GM12892 (cell line): ENCODE results near the gene SYNGR1.
"Not testable (repeated sequence)": the region's sequence is repeated elsewhere in the genome, so short reads cannot be mapped to it uniquely, and the experiment has no call there.

Experiments used
- DNase-seq: peaks from one replicate; pipeline ENCODE4 v3.0.0; 2011; ENCODE audit not compliant: insufficient read length
- FAIRE-seq: peaks from 2 replicates; lab custom pipeline; 2011; peaks lifted over from hg19 to GRCh38; lab: Jason Lieb, UNC
- POLR2A ChIP-seq: IDR thresholded peaks from 2 replicates; pipeline ENCODE4 v1.6.1; 2011; ENCODE audit warnings: low read depth, low read length, control low read depth
- POLR2AphosphoS5 ChIP-seq: IDR thresholded peaks from 2 replicates; pipeline ENCODE4 v1.6.1; 2011; ENCODE audit warnings: low read depth, low read length, control low read depth
- TAF1 ChIP-seq: IDR thresholded peaks from 2 replicates; pipeline ENCODE4 v1.6.1; 2011; ENCODE audit warnings: low read depth, mild to moderate bottlenecking, control low read depth, low read length, borderline replicate concordance

SYNGR1 gene

GRCh38 chr22:39344046-39344390 is 5.8 kb upstream of the SYNGR1 start:
- no peak for FAIRE-seq
- DNase-seq = no peak
- TF ChIP-seq POLR2AphosphoS5 (no peak), POLR2A (no peak), TAF1 (no peak)

- DNase-seq (no peak), FAIRE-seq (no peak)
- TF ChIP-seq TAF1 = no peak
- TF ChIP-seq POLR2A = no peak
- TF ChIP-seq POLR2AphosphoS5 = no peak
These were observed 4.6 kb upstream of the SYNGR1 start for GRCh38 chr22:39345231-39345630.

- TF ChIP-seq TAF1 (no peak), POLR2A (no peak), POLR2AphosphoS5 (no peak)
- DNase-seq = no peak
- FAIRE-seq = no peak
These were observed 784 bp upstream of the SYNGR1 start for GRCh38 chr22:39348909-39349505.

- TF ChIP-seq TAF1 (no peak), POLR2A (no peak), POLR2AphosphoS5 (no peak)
- peak; percentile 89 for FAIRE-seq
- DNase-seq = no peak
These were observed 255 bp upstream of the SYNGR1 start for GRCh38 chr22:39349506-39349966.

- FAIRE-seq (no peak), DNase-seq (no peak)
- TF ChIP-seq TAF1 (no peak), POLR2A (no peak), POLR2AphosphoS5 (no peak)
These were observed 1.2 kb downstream of the SYNGR1 start for GRCh38 chr22:39350757-39351688.

GRCh38 chr22:39351689-39352214 is 2.0 kb downstream of the SYNGR1 start:
- FAIRE-seq (peak; percentile 53), DNase-seq (peak; percentile 25)
- TF ChIP-seq POLR2AphosphoS5 (no peak), TAF1 (no peak), POLR2A (no peak)

- FAIRE-seq = no peak
- TF ChIP-seq TAF1 (no peak), POLR2AphosphoS5 (no peak), POLR2A (no peak)
- no peak for DNase-seq
These were observed 2.6 kb downstream of the SYNGR1 start for GRCh38 chr22:39352306-39352891.

GRCh38 chr22:39353346-39353745 is 3.6 kb downstream of the SYNGR1 start:
- TF ChIP-seq POLR2A (no peak), TAF1 (no peak), POLR2AphosphoS5 (no peak)
- FAIRE-seq = no peak
- no peak for DNase-seq

GRCh38 chr22:39355080-39355479 is 5.3 kb downstream of the SYNGR1 start:
- FAIRE-seq (no peak), DNase-seq (no peak)
- no peak for TF ChIP-seq POLR2A
- no peak for TF ChIP-seq POLR2AphosphoS5
- TF ChIP-seq TAF1 = no peak

GRCh38 chr22:39355805-39356204 is 6.0 kb downstream of the SYNGR1 start:
- not testable (repeated sequence) for FAIRE-seq, DNase-seq

- DNase-seq = no peak
- TF ChIP-seq POLR2A = no peak
- no peak for TF ChIP-seq POLR2AphosphoS5
- no peak for TF ChIP-seq TAF1
- no peak for FAIRE-seq
These were observed 6.7 kb downstream of the SYNGR1 start for GRCh38 chr22:39356464-39356863.

GRCh38 chr22:39357110-39358108 is 7.6 kb downstream of the SYNGR1 start:
- FAIRE-seq, DNase-seq: not testable (repeated sequence)

GRCh38 chr22:39358197-39358596 is 8.4 kb downstream of the SYNGR1 start:
- DNase-seq, FAIRE-seq: not testable (repeated sequence)
